Prostate gland (tissue), 2 donors: ENCODE results near the gene TSPAN33.

Experiments used
- POLR2A ChIP-seq: fragments of 450-650 bp; IDR thresholded peaks from one replicate; pipeline ENCODE4 v1.6.1; 2016; ENCODE audit warnings: antibody characterized with exemption, mild to moderate bottlenecking
- POLR2AphosphoS5 ChIP-seq: sonication (generic); formaldehyde crosslinking; IDR thresholded peaks from one replicate; pipeline ENCODE4 v1.6.1; 2017; ENCODE audit warnings: antibody characterized with exemption
- TF ChIP-seq, protein P1 (sequence below), 4 experiments: fragments of 200-600 bp in 2 of 4; fragments of 450-650 bp in 2 of 4; sonication (generic) in 2 of 4; IDR thresholded peaks; 1 replicate in 3 of 4; 2 replicates in 1 of 4; pipeline ENCODE4 v1.5.1; 2016 to 2019; ENCODE audit warnings: antibody characterized with exemption in 4 of 4, mild to moderate bottlenecking in 2 of 4, moderate library complexity in 2 of 4

DNA sequence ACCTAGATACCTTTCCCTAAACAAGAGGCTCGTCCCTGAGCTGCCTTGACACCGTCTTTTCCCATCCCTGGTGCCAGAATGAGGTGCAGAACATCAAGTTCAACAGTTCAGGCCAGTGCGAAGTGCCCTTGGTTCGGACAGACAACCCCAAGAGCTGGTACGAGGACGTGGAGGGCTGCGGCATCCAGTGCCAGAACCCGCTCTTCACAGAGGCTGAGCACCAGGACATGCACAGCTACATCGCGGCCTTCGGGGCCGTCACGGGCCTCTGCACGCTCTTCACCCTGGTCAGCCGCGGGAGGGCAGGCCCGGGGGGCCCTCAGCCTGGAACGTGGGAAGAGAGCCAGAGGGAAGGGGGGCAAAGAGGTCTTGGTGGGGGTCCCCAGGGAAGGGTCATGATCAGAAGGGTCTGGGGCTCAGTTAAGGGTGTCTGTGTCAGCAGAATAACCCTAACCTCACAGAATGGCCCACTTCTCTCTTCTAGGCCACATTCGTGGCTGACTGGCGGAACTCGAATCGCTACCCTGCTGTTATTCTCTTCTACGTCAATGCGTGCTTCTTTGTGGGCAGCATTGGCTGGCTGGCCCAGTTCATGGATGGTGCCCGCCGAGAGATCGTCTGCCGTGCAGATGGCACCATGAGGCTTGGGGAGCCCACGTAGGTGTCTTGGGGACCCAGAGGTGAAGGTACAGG is 60.8 kb downstream of the TSPAN33 start:
- TF ChIP-seq, protein P1, sequence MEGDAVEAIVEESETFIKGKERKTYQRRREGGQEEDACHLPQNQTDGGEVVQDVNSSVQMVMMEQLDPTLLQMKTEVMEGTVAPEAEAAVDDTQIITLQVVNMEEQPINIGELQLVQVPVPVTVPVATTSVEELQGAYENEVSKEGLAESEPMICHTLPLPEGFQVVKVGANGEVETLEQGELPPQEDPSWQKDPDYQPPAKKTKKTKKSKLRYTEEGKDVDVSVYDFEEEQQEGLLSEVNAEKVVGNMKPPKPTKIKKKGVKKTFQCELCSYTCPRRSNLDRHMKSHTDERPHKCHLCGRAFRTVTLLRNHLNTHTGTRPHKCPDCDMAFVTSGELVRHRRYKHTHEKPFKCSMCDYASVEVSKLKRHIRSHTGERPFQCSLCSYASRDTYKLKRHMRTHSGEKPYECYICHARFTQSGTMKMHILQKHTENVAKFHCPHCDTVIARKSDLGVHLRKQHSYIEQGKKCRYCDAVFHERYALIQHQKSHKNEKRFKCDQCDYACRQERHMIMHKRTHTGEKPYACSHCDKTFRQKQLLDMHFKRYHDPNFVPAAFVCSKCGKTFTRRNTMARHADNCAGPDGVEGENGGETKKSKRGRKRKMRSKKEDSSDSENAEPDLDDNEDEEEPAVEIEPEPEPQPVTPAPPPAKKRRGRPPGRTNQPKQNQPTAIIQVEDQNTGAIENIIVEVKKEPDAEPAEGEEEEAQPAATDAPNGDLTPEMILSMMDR (IDR thresholded peaks at IDR 0.05), result no peak
- TF ChIP-seq POLR2A (no peak), POLR2AphosphoS5 (no peak)
